GM19328 (cell line): ENCODE measurements around the gene TTC9.

ENCODE experiments used
- ATAC-seq: cut with Tn5 transposase; IDR thresholded peaks from one replicate; pipeline ENCODE4 v1.9.1; 2021; ENCODE audit warnings: mild to moderate bottlenecking, moderate library complexity; ENCODE audit not compliant: unreplicated experiment

Gene TTC9

GRCh38 chr14:70643967-70644366 is 2.3 kb downstream of the TTC9 start:
- ATAC-seq = no peak

- no peak for ATAC-seq
These were observed 4.2 kb downstream of the TTC9 start for GRCh38 chr14:70645892-70646291.

GRCh38 chr14:70646705-70647104 is 5.0 kb downstream of the TTC9 start:
- ATAC-seq = no peak

- ATAC-seq = no peak
These were observed 6.6 kb downstream of the TTC9 start for GRCh38 chr14:70648346-70648745.

- ATAC-seq = no peak
These were observed 8.1 kb downstream of the TTC9 start for GRCh38 chr14:70649803-70650202.

- no peak for ATAC-seq
These were observed 9.8 kb downstream of the TTC9 start for GRCh38 chr14:70651522-70651921.

GRCh38 chr14:70652871-70653270 is 11.2 kb downstream of the TTC9 start:
- no peak for ATAC-seq

GRCh38 chr14:70653662-70654061 is 11.9 kb downstream of the TTC9 start:
- no peak for ATAC-seq

- no peak for ATAC-seq
These were observed 12.9 kb downstream of the TTC9 start for GRCh38 chr14:70654632-70655031.

GRCh38 chr14:70655110-70655826 is 13.6 kb downstream of the TTC9 start:
- ATAC-seq = peak; percentile 49

- ATAC-seq = no peak
These were observed 17.2 kb downstream of the TTC9 start for GRCh38 chr14:70658899-70659298.

- no peak for ATAC-seq
These were observed 19.5 kb downstream of the TTC9 start for GRCh38 chr14:70660967-70661893.

GRCh38 chr14:70662080-70662479 is 20.4 kb downstream of the TTC9 start:
- no peak for ATAC-seq

- ATAC-seq = no peak
These were observed 21.1 kb downstream of the TTC9 start for GRCh38 chr14:70662816-70663215.

- ATAC-seq = no peak
These were observed 22.0 kb downstream of the TTC9 start for GRCh38 chr14:70663707-70664179.

- no peak for ATAC-seq
These were observed 23.2 kb downstream of the TTC9 start for GRCh38 chr14:70664698-70665447.

GRCh38 chr14:70665448-70666360 is 24.0 kb downstream of the TTC9 start:
- ATAC-seq = no peak

- no peak for ATAC-seq
These were observed 24.6 kb downstream of the TTC9 start for GRCh38 chr14:70666361-70666686.

GRCh38 chr14:70670992-70671651 is 29.4 kb downstream of the TTC9 start:
- no peak for ATAC-seq
